ENCODE measurements around the gene PIAS1. TPM values are rescaled to one million over a fixed set of nuclear protein-coding genes. Genes with fewer than 3 reads are reported as not detected.

Gene PIAS1
- total and polyA plus RNA-seq, 9 of the 15 experiments (the other 6 are each of a cell fraction or from before 2014, with no cell fraction given) = 18.0 to 59.1 (median 28.5) TPM

GRCh38 chr15:68228143-68228970 is 174.2 kb downstream of the PIAS1 start (continued):
- TF ChIP-seq, protein P1, sequence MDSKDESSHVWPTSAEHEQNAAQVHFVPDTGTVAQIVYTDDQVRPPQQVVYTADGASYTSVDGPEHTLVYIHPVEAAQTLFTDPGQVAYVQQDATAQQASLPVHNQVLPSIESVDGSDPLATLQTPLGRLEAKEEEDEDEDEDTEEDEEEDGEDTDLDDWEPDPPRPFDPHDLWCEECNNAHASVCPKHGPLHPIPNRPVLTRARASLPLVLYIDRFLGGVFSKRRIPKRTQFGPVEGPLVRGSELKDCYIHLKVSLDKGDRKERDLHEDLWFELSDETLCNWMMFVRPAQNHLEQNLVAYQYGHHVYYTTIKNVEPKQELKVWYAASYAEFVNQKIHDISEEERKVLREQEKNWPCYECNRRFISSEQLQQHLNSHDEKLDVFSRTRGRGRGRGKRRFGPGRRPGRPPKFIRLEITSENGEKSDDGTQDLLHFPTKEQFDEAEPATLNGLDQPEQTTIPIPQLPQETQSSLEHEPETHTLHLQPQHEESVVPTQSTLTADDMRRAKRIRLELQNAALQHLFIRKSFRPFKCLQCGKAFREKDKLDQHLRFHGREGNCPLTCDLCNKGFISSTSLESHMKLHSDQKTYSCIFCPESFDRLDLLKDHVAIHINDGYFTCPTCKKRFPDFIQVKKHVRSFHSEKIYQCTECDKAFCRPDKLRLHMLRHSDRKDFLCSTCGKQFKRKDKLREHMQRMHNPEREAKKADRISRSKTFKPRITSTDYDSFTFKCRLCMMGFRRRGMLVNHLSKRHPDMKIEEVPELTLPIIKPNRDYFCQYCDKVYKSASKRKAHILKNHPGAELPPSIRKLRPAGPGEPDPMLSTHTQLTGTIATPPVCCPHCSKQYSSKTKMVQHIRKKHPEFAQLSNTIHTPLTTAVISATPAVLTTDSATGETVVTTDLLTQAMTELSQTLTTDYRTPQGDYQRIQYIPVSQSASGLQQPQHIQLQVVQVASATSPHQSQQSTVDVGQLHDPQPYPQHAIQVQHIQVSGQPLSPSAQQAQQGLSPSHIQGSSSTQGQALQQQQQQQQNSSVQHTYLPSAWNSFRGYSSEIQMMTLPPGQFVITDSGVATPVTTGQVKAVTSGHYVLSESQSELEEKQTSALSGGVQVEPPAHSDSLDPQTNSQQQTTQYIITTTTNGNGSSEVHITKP (IDR thresholded peaks at IDR 0.05; ENCODE audit: partially characterized antibody) = peak; percentile 70
- no peak for TF ChIP-seq FOXA3 (CRISPR knock-in tag; conservative IDR thresholded peaks at IDR 0.05 in 1 of 2, IDR thresholded peaks at IDR 0.05 in 1 of 2)
- TF ChIP-seq ZBTB33 (CRISPR knock-in tag; IDR thresholded peaks at IDR 0.05) = no peak
- no peak for TF ChIP-seq NFATC3 (IDR thresholded peaks at IDR 0.05)
- TF ChIP-seq ZNF780A (CRISPR knock-in tag; IDR thresholded peaks at IDR 0.05) = no peak
- no peak for TF ChIP-seq ARID3B (CRISPR knock-in tag; IDR thresholded peaks at IDR 0.05; ENCODE audit: borderline replicate concordance)
- TF ChIP-seq BHLHE40 (IDR thresholded peaks at IDR 0.05; ENCODE audit: low read length) = no peak
- no peak for TF ChIP-seq ZNF143 (CRISPR knock-in tag; IDR thresholded peaks at IDR 0.05)
- TF ChIP-seq LCOR (CRISPR knock-in tag; IDR thresholded peaks at IDR 0.05) = no peak; the same call in 1 of the 2 replicates
- TF ChIP-seq ZFP36 (IDR thresholded peaks at IDR 0.05; ENCODE audit: low read depth, low read length, partially characterized antibody) = peak; percentile 100
- no peak for TF ChIP-seq ARHGAP35 (IDR thresholded peaks at IDR 0.05; ENCODE audit: partially characterized antibody)
- TF ChIP-seq RCOR1 (IDR thresholded peaks at IDR 0.05; ENCODE audit: borderline replicate concordance in 1 of 2, low read depth in 2 of 2, low read length in 2 of 2) = peak in 1 of 2 experiments; percentile 84; a peak in 2 of 4 replicates
- TF ChIP-seq NCOA4 (IDR thresholded peaks at IDR 0.05; ENCODE audit: partially characterized antibody) = no peak
- no peak for TF ChIP-seq ZNF511 (CRISPR knock-in tag; IDR thresholded peaks at IDR 0.05)
- TF ChIP-seq SIX5 (IDR thresholded peaks at IDR 0.05; ENCODE audit: borderline replicate concordance in 1 of 2, insufficient read depth in 1 of 2, low read depth in 1 of 2, low read length in 2 of 2) = no peak
- TF ChIP-seq KAT7 (CRISPR knock-in tag; IDR thresholded peaks at IDR 0.05; ENCODE audit: borderline replicate concordance) = peak; percentile 58

All from K562 (cell line).